ENCODE measurements around the gene SARM1.

GRCh38 chr17:28402844-28403243 is 31.4 kb downstream of the SARM1 start:
- no peak for TF ChIP-seq TAF1 (IDR thresholded peaks at IDR 0.05; ENCODE audit: borderline replicate concordance, low read depth, low read length)
- TF ChIP-seq, protein P1, sequence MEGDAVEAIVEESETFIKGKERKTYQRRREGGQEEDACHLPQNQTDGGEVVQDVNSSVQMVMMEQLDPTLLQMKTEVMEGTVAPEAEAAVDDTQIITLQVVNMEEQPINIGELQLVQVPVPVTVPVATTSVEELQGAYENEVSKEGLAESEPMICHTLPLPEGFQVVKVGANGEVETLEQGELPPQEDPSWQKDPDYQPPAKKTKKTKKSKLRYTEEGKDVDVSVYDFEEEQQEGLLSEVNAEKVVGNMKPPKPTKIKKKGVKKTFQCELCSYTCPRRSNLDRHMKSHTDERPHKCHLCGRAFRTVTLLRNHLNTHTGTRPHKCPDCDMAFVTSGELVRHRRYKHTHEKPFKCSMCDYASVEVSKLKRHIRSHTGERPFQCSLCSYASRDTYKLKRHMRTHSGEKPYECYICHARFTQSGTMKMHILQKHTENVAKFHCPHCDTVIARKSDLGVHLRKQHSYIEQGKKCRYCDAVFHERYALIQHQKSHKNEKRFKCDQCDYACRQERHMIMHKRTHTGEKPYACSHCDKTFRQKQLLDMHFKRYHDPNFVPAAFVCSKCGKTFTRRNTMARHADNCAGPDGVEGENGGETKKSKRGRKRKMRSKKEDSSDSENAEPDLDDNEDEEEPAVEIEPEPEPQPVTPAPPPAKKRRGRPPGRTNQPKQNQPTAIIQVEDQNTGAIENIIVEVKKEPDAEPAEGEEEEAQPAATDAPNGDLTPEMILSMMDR (IDR thresholded peaks at IDR 0.05): no peak
